ENCODE data around the gene SPARC.

SPARC gene

DNA sequence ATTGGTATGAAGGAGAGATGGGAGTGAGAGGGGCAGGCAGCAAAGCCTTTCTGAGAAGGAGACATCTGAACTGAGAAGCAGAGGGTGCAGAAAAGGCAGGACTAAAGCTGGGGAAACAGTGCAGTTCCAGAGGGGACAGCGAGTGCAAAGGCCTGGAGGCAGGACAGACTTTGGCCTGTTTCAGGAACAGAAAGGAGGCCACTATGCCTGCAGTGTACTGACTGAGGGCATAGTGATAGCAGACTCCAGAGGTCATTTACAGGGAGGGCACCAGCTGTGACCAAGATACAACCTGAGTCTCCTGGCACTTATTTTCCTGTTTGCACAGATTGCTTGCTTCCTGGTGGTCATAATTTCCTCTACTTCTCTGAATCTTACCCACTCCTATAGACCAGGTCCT lies 29.6 kb downstream of the SPARC start:
- DNase-seq = no peak

DNA sequence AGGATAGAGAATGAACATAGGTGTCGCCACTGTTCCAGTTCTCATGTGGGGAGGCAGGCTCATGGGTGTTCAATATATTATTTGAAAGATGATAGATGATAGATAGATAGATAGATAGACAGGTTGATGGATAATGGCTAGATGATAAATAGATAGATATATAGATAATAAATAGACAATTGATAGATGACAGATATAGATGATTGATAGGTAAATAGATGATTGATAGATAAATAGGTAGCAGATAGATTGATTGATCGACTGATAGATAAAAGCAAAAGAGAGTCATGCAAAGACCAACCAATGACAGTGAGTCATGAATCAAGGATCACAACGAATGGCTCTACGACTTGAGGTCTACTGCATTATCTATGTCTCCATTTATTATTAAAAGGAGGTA lies 30.4 kb downstream of the SPARC start:
- DNase-seq = no peak

DNA sequence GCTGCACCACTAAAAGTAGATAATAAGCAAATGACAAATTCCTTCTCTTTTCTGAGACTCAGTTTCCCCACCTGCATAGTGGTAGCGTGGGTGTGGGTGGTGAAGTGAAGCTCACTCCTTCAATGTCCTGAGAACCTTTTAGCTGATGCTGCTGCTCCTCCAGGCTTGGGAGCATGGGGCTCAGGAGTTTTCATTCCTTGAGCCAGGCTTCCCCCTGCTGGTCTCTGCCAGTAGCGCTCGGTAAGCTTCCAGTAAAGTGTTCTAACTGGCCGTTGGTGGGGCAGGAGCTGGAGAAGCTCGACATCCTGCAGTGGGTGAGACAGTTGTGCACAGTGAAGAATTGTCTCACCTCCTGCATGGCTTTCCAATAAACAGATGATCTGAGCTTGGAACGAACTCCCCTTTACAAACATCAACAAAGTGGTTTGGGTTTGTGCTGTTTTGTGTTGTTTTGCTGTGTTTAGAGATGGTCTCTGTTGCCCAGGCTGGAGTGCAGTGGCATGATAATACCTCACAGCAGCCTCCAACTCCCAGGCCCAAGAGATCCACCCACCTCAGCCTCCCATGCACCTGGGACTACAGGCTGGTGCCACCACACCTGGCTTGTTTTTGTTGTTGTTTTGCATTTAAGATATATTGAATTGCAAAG lies 34.6 kb downstream of the SPARC start:
- DNase-seq = peak; percentile 87

GRCh38 chr5:151648988-151649387 lies 37.7 kb downstream of the SPARC start:
- DNase-seq = peak; percentile 92

GRCh38 chr5:151648089-151648488 lies 38.6 kb downstream of the SPARC start:
- DNase-seq = no peak

- no peak for DNase-seq
Observed at GRCh38 chr5:151647320-151647861, 39.3 kb downstream of the SPARC start.

DNA sequence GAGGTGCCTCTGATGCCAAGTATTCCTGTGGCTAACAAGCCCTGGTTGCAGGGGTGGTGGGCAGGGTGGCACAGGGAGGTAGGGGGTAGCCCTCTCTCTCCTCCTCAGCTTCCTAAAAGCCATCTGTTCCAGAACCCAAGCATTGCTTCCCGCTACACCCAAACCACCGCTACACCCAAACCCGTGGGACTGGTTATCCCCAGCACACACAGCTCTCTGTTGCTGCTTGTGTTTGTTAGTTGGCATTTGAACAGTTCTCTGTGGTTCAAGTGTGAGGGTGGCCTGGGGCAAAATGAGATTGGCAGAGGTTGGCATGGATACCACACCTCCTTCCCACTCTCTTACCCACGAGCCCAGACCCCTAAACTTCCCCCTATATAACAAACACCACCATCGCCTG lies 40.4 kb downstream of the SPARC start:
- no peak for DNase-seq

DNA sequence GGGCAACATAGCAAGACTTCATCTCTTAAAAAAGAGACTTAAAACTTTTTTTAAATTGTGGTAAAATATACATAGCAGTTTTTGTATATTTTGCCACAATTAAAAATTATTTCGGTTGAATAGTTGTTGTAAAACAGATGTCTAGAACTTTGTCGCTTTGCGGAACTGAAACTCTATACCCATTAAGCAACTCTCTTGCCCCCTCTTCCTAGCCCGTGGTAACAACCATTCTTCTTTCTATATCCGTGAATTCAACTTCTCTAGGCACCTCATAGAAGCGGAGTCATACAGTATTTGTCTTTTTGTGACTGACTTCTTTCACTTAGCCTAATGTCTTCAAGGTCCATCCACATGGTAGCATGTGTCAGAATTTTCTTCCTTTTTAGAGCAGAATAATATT lies 43.3 kb downstream of the SPARC start:
- DNase-seq = no peak

DNA sequence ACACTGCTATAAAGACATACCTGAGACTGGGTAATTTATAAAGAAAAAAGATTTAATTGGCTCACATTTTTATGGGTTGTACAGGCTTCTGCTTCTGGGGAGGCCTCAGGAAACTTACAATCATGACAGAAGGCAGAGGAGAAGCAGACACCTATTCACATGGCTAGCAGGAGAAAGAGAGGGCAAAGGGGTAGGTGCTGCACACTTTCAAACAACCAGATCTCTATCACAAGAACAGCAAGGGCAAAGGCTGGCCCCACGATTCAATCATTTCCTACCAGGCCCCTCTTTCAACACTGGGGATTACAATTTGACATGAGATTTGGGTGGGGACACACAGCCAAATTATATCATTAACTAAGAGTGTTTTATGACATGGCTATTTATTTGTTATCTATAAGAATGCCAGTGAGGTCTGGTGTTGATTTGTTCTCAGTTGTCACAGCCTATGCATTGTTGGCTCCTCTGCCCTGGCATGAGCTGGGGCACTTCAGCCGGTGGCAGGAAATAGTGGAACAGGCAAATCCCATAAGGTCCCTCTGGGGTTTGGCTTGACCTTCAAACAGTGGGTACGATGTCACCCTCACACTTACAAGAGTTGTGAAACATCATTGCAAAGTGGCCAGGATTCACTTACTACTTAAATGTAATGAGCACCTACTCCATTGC lies 44.1 kb downstream of the SPARC start:
- no peak for DNase-seq

DNA sequence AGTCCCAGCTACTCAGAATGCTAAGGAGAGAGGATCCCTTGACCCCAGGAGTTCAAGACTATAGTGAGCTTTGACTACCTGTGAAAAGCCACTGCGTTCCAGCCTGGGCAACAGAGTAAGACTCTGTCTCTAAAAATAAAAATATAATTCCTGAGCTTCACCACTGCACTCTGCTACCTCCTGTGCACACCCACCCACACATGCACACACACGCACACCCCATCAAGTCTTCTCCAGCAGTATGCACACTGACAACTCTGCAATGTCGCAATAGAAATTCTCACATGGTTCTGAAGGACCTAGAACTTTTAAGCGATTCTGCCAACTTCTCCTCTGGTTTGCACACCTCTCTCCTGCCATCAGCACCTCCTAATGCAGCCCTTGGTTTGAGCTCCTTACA lies 48.1 kb downstream of the SPARC start:
- DNase-seq = no peak

- DNase-seq = no peak
Observed at GRCh38 chr5:151637676-151638075, 49.0 kb downstream of the SPARC start.

- DNase-seq = no peak
Observed at GRCh38 chr5:151633892-151634291, 52.8 kb downstream of the SPARC start.

- no peak for DNase-seq
Observed at GRCh38 chr5:151632941-151633340, 53.8 kb downstream of the SPARC start.

- DNase-seq = no peak
Observed at GRCh38 chr5:151632524-151632923, 54.2 kb downstream of the SPARC start.

GRCh38 chr5:151631941-151632340 lies 54.8 kb downstream of the SPARC start:
- DNase-seq = no peak

- DNase-seq = no peak
Observed at GRCh38 chr5:151630088-151630487, 56.6 kb downstream of the SPARC start.

DNA sequence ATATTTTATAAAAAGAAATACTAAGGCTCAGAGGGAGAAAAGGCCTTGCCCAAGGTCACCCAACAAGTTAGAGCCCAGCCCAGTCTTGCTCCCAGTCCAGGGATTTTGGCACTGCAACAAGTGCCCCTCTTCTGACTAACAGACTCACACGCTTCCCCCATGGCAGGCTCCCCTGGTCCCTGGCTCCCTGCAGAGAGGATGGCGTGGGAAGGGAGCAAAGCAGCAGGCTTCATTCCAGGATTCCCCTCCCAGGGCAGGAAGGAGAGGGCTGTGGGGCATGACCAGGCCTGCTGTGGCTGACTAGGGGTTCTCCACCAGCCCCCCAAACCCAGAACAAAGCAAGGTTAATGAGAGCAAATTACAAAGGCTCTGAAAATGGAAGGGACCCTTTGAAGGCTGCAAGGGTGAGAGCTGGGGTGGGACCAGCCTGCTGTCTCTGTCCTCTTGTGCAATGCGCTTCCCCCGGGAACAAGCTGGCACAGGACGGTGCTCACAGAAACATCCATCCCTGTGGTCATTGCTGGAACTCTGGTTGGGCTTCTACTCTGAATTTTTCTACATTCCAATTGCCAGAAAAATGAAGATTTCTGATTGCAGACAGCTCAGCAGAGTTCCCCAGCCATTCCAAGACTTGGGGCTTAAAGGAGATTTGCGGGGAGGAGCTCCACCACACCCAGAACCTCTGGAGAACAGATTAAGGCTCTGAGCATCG lies 58.4 kb downstream of the SPARC start:
- DNase-seq = no peak

GRCh38 chr5:151627650-151628049 lies 59.1 kb downstream of the SPARC start:
- no peak for DNase-seq

DNA sequence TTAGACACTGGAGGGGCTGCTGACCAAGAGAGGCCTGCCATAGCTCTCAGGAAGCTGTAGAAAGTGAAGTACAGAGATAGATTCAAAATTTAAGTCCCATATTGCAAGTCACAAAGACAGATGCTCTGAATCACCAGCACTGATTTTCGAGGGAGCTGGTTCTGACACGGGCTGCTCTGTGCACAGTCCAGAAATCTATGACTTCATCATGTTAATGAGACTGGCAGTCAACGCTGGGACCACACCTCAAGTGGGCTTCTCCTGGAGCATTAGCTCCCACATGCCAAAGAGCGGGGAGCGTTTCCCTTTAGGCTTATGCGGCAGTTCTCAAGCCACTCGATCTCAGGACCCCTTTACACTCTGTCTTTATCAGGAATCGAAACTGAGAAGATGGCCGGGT lies 61.4 kb downstream of the SPARC start:
- DNase-seq = no peak

- no peak for DNase-seq
Observed at GRCh38 chr5:151624476-151624875, 62.2 kb downstream of the SPARC start.

- no peak for DNase-seq
Observed at GRCh38 chr5:151622367-151623088, 64.2 kb downstream of the SPARC start.

DNA sequence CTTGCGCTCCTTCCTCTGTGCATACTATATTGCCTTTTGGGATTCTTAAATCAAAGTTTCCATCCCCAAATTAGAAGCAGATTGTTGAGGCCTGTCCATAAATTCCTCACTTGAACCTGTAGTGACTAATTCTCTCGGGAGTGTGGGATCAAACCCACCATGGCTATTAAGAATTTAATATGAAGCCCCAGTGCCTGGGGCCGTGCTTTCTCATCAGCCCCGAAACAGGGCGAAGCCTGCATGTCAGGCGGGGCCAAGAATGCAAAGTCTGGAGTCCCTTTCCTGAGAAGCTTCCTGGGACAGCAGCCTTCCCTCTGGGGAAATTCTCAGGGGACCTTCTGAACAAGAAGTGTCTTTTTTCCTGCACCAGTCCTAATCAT lies 66.3 kb downstream of the SPARC start:
- DNase-seq = no peak

DNA sequence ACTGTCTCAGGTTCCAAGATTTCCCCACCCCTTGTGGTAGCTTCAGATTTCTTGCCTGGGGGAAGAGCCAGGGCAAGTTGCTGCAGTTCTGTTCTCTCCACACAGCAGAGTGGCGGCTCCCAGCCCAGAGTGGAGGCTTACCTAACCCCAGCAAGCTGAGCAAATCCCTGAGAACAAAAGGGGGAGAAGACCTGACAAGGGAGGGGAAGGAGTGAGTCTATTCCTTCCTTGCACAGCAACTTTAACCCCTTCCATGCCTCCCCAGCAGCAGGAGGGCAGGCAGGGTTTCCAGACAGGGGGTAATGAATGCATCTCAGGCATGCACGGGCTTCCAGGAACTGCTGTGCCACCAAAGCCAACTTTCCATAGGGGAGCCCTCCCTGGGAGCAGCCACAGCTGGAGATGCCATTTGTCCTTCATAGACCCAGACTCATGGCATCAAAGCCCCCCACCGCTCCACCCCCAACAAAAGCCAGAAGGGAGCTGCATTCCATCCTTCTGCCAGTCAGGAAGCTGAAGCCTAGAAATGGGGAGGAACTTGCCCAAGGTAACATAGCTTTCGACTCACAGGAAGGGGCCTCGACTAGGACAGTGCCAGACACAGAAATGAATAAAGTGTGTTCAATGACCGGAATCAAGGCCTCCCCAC lies 66.8 kb downstream of the SPARC start:
- no peak for DNase-seq
